Measurements from ENCODE around the gene TNFRSF1A. TPM values are rescaled to one million over a fixed set of nuclear protein-coding genes. Genes with fewer than 3 reads are reported as not detected.
A peak's percentile ranks its signal among the peaks of the same experiment; 100 is the strongest.

The TNFRSF1A gene
- total RNA-seq, 6 donors from 2014 or later: 140 to 425 (median 202) TPM

DNA sequence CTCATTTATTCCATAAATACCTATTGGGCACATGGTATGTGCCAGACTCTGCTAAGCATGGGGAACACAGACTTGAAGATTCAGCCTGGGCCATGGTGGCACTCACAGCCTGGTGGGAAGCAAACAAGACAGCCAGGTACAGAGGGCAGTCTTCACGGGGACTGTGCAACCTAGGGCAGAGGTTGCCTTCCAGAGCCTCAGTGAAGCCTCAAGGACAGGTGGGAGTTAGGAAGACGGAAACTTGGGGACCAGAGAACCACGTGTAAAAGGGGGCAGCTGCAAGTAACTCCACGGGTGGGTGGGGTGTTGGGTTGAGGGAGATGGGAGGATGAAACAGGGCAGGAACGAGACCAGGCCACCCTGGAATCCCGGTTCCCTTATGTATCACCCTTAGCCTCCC lies 41.1 kb upstream of the TNFRSF1A start:
- Histone ChIP-seq H3K27ac (peak overlapping the region; percentile 90 to 99 (median 97)), H3K4me3 (peak overlapping the region in 2 of 4 donors; percentile 67 to 68), H3K27me3 (no peaks in the 10 kb centered on the region), H3K4me1 (peaks cover 55 to 81% (median 61%) of the 10 kb centered on the region in 4 donors), H3K9me3 (no peaks in the 10 kb centered on the region), H3K36me3 (peaks cover 0 to 22% (median 13%) of the 10 kb centered on the region in 4 donors)
- no peak for ATAC-seq (ENCODE audit: low FRiP score in 2 of 2)
- TF ChIP-seq EP300 (IDR thresholded peaks at IDR 0.05) (no peak), POLR2A (IDR thresholded peaks at IDR 0.05) (no peak), CTCF (IDR thresholded peaks at IDR 0.05) (no peak), POLR2AphosphoS5 (IDR thresholded peaks at IDR 0.05) (no peak)
- 80 to 84% methylated on average over 6 of the region's 6 CpGs for WGBS, 2 donors
- DNase-seq: no peak

- Histone ChIP-seq H3K27ac (peak overlapping the region; percentile 90 to 99 (median 97)), H3K27me3 (no peaks in the 10 kb centered on the region), H3K4me3 (no peak overlapping the region), H3K9me3 (no peaks in the 10 kb centered on the region), H3K36me3 (peaks cover 0 to 16% (median 7%) of the 10 kb centered on the region in 4 donors), H3K4me1 (peaks cover 57 to 81% (median 67%) of the 10 kb centered on the region in 4 donors)
- 90 to 94% methylated on average over 6 to 7 of the region's 7 CpGs for WGBS, 2 donors
- TF ChIP-seq CTCF (IDR thresholded peaks at IDR 0.05): no peak
- TF ChIP-seq POLR2AphosphoS5 (IDR thresholded peaks at IDR 0.05): no peak
- TF ChIP-seq EP300 (IDR thresholded peaks at IDR 0.05): no peak
- TF ChIP-seq POLR2A (IDR thresholded peaks at IDR 0.05): no peak
- DNase-seq (no peak), ATAC-seq (ENCODE audit: low FRiP score in 2 of 2) (no peak)
Observed at GRCh38 chr12:6382371-6382770, 40.5 kb upstream of the TNFRSF1A start.

DNA sequence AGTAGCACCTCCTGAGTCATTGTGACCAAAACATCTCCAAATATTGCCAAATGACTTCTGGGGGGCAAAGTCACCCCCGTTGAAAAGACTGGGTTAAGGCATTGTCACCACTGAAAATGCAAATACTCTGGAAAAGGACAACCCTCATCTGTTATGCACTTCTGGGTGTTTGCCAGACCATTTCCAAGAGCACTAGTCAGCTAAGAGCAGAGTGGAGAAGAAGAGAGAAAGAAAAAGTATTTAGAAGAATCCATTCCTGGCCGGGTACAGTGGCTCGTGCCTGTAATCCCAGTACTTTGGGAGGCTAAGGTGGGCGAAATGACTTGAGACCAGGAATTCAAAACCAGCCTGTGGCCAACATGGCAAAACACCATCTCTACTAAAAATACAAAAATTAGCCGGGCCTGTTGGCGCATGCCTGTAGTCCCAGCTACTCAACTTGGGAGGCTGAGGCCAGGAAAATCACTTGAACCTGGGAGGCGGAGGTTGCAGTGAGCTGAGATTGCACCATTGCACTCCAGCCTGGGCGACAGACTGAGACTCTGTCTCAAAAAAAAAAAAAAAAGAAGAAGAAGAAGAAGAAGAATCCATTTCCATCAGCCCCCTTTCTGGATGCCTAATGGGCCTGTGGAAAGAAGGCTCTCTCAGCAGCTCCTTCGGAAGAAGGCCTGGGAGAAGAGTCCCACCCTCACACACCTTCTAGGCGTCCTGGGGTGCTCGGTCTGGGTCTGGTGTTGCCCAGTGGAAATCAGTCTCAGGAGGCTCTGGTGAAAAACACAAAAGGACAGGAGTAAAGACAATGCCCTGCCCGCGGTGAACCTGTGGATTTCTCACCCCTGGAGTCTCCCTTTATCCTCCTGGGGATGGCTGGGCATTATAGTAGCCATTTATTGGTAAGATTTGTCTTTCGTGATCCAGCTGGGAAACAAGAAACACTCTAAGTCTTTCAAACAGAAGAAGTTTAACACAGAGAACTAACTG lies 38.6 kb upstream of the TNFRSF1A start:
- H3K9me3 ChIP-seq: no peaks in the 10 kb centered on the region
- WGBS, 2 donors: 70 to 75% methylated on average over 14 of the region's 14 CpGs
- TF ChIP-seq EP300 (IDR thresholded peaks at IDR 0.05): no peak
- no peak for TF ChIP-seq POLR2AphosphoS5 (IDR thresholded peaks at IDR 0.05)
- no peak for TF ChIP-seq POLR2A (IDR thresholded peaks at IDR 0.05)
- no peak for TF ChIP-seq CTCF (IDR thresholded peaks at IDR 0.05)
- ATAC-seq (ENCODE audit: low FRiP score in 2 of 2): no peak
- H3K36me3 ChIP-seq: no peaks in the 10 kb centered on the region
- H3K4me1 ChIP-seq: peaks cover 61 to 81% (median 76%) of the 10 kb centered on the region in 4 donors
- peak overlapping the region; percentile 30 to 90 (median 74) for H3K27ac ChIP-seq
- H3K27me3 ChIP-seq: no peaks in the 10 kb centered on the region
- H3K4me3 ChIP-seq: no peak overlapping the region
- peak in 1 of 2 donors; percentile 70 for DNase-seq

GRCh38 chr12:6378709-6379472 lies 37.0 kb upstream of the TNFRSF1A start:
- 39 to 71% methylated on average over 12 to 13 of the region's 13 CpGs for WGBS, 2 donors
- DNase-seq (no peak), ATAC-seq (ENCODE audit: low FRiP score in 2 of 2) (no peak)
- H3K4me1 ChIP-seq: peaks cover 56 to 72% (median 68%) of the 10 kb centered on the region in 4 donors
- no peaks in the 10 kb centered on the region for H3K9me3 ChIP-seq
- no peaks in the 10 kb centered on the region for H3K27me3 ChIP-seq
- peak overlapping the region; percentile 80 to 90 (median 84) for H3K27ac ChIP-seq
- H3K36me3 ChIP-seq: no peaks in the 10 kb centered on the region
- H3K4me3 ChIP-seq: no peak overlapping the region
- TF ChIP-seq POLR2AphosphoS5 (IDR thresholded peaks at IDR 0.05): no peak
- TF ChIP-seq CTCF (IDR thresholded peaks at IDR 0.05): no peak
- TF ChIP-seq POLR2A (IDR thresholded peaks at IDR 0.05): no peak
- peak in 1 of 4 donors; percentile 27 for TF ChIP-seq EP300 (IDR thresholded peaks at IDR 0.05)

Measured in upper lobe of left lung (tissue), 6 donors.